ENCODE data around the gene MAP1S.
A peak's percentile ranks its signal among the peaks of the same experiment; 100 is the strongest.
"Not testable (repeated sequence)": the region's sequence is repeated elsewhere in the genome, so short reads cannot be mapped to it uniquely, and the experiment has no call there.

Gene MAP1S

DNA sequence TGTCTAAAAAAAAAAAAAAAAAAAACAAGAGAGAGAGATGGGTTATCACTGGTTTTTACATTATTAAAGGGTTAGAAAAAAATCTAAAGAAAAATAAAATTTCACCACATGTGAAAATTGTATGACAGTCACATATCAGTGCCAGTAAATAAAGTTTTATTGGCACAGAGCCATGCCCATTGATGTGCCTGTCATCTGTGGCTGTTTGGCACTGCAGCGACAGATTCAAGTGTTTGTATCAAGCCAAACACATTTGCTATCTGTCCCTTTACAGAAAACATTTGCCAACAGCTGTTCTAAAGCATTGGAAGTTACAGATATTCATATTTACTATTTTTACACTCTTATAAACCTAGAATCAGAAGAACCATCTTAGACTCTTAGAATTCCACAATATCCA lies 48.3 kb downstream of the MAP1S start:
- DNase-seq = no peak

DNA sequence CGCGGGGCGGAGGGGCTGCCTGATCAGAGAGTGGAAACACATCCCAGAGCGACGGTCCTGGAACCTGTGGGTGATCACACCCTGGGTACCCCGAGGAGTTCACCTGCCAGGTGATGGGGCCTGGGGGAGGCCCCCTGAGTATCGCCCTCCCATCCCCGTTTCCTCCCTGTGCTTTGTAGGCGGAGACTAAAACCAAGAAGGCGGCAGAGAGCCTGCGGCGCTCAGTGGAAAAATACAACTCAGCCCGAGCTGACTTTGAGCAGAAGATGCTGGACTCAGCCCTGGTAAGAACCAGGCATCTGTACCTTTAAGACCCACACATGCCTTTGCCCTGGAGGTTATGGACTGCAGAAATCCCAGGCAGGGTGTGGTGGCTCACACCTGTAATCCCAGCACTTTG lies 51.3 kb downstream of the MAP1S start:
- no peak for DNase-seq

DNA sequence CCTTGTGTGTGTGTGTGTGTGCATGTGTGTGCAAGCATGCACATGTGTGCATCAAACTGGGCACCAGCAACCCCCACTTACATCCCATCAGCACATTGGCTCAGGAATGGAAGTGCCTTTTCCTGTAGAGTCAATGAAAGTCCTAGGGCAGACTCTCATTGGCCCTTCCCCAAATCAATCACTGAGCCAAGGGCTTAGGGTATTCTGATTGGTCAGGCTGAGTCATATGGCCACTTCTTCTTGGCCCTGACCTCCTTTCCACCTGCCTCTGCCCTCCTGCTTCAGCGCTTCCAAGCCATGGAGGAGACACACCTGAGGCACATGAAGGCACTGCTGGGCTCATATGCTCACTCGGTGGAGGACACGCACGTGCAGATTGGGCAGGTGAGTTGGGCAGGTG lies 52.9 kb downstream of the MAP1S start:
- DNase-seq = peak; percentile 38

DNA sequence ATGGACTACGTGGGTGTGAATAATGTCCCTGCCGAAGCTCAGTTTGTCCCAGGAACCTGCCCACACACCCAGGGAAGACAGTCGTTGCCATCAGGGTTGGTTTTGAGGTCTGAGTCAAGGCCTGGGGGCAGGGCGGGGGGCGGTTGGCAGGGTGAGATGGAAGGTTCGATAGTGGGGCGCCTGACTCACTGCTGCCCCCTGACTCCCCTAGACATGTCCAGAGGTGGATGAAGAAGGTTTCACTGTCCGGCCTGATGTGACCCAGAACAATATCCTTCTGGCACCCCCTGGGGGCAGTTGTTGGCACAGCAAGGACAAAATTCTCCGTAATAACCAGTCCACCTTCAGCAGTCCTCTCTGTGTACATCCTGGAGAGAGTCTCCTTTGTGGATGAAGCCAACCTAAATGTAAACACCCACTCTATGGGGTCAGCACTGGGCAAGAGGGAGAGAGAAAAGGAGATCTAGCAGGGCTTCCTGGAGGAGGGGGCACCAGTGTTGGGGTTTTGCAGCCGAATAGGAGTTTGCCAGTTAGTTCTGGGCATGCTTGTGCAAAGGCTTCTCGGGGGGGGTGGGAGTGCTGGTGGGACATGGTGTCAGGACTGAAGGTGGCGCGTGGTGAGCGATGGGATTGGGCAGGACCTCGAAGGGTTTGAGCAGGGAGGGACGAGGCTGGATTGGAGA lies 56.1 kb downstream of the MAP1S start:
- DNase-seq = peak; percentile 43

DNA sequence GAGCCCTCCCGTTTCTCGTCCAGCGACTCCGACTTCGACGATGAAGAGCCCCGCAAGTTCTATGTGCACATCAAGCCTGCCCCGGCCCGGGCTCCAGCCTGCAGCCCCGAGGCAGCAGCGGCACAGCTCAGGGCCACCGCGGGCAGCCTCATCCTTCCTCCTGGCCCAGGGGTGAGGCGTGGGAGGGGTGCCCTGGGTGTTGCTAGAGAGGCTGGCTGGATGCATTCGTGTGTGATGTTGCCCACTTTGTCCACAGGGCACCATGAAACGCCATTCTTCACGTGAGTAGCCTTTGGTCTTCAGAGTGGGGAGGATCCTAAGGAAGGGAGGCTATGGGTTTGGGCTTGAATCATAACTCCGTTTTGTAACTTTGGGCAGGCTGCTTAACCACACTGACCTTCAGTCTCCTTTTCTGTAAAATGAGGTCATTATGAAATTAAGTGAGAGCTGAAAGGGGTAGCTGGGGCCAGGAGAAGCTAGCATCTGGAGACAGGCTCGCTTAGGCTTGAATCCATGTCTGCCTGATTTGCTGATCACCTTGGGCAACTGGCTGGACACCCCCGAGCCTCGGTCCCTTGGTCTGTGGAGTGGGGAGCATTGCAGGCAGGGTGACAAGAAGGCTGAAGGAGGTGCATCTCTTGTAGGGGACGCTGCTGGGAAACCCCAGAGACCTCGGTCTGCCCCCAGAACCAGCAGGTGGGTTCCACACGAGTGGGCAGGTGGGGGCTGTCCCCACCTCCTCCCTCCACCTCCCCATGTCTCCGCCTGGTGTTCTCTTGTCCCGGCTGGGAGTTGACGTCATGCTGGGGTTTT lies 56.9 kb downstream of the MAP1S start:
- no peak for DNase-seq

DNA sequence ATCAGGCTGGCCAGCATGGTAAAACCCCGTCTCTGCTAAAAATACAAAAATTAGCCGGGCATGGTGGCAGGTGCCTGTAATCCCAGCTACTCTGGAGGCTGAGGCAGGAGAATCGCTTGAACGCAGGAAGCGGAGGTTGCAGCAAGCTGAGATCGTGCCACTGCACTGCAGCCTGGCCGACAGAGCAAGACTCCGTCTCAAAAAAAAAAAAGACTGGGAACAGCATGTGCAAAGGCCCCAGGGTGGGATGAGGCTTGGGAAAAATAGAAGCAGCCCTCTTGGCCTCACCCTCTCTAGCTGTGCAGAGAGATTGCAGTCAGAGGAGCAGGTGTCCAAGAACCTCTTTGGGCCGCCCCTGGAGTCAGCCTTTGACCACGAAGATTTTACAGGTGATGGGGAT lies 58.6 kb downstream of the MAP1S start:
- not testable (repeated sequence) for DNase-seq

DNA sequence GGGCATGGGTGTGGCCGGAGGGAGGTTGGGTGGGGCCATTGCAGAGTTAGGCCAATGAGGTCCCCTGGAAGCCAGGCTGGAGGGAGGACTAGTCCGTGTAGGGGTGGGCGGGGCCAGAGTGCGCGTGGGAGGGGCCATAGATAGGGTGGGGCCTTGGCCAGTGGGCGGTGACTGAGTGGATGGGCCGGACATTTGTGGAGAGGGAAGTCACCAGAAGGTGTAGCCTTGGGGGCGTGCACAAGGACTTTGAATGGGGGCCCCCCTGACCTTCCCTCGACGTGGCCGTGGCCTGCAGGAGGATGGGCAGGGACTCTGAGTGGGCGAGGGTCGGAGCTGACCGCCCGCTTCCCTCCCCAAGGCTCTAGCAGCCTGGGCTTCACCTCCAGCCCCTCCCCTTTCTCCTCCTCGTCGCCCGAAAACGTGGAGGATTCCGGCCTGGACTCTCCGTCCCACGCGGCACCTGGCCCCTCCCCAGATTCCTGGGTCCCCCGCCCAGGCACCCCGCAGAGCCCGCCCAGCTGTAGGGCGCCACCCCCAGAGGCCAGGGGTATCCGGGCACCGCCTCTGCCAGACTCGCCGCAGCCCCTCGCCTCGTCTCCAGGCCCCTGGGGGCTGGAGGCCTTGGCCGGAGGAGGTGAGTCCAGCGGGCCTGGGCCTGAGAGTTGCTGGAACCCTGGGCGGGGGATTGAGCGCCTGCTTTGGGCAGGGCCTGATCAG lies 59.1 kb downstream of the MAP1S start:
- DNase-seq = peak; percentile 38

DNA sequence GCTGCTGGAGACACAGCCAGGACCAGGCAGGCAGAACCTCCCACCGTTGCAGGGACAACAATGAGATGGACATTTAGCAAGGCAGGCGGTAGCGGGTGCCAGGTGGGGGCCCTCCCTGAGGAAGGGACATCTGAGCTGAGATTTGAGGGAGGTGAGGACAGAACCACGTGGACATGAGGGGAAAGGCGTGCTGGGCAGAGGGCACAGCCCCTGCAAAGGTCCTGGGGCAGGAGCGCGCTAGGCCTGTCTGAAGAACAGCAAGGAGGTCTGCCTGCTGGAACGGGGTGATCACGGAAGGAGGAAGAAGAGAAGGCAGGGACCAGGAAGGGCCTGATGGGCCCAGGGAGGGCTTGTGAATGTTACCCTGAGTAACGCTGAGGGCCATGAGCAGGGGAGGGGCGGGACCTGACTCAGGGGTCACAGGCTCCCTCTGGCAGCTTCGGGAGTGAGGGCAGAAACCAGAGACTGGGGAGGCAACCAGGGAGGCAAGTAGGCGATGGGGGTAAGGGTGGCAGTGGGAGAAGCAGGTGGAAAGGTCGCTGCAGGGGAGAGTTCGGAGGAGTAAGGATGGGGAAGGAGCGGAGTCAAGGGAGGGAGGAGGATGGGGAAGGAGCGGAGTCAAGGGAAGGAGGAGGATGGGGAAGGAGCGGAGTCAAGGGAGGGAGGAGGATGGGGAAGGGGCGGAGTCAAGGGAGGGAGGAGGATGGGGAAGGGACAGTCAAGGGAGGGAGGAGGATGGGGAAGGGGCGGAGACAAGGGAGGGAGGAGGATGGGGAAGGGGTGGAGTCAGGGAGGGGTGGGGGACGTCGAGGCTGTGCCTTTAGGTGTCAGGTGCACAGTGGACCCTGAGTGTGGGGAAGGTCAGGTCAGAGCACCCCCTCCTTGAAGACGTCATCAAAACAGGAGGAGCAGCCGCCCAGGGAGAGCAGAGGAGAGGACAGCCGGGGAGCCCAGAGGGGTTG lies 60.0 kb downstream of the MAP1S start:
- no peak for DNase-seq

DNA sequence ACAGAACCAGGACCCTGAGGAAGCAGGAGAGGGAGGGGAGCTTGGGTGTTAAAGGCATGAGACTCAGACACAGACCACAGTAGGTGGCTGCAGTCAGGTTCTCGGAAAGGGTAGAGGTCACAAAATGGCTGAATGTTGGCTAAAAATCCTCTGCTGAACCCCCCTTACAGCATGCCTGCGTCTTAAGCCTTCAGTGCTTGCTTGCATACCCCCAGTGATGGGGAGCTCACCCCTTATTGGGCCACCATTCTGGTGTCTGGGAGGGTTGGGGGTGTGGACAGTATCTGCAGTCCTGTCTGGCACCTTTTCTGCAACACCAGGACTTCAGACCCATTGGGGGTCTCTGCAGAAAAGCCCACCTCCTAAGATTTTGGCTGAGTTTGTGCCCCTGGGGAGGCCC lies 61.5 kb downstream of the MAP1S start:
- no peak for DNase-seq

DNA sequence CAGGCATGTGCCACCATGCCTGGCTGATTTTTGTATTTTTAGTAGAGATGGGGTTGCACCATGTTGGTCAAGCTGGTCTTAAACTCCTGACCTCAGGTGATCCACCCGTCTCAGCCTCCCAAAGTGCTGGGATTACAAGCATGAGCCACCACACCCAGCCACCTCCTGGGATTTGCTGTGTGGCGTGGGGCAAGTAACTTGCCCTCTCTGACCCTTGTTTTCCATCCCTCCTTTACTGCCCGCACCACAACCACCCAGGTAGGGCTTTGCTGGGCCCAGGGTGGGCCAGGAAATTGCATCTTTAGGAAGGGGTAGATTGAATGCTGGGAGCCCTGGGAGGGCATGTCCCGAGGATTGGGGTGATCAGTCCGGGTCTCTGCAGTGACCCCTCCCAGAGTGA lies 64.4 kb downstream of the MAP1S start:
- not testable (repeated sequence) for DNase-seq

Data from RPMI8226 (cell line).